Peyer's patch (tissue), 4 donors: ENCODE results near the gene BRINP2. TPM values are rescaled to one million over a fixed set of nuclear protein-coding genes. Genes with fewer than 3 reads are reported as not detected.

Experiments used
- DNase-seq, 3 donors: peaks; one replicate each; pipeline ENCODE4 v3.0.0-alpha.2; 2017 to 2019
- H3K27ac ChIP-seq, 4 donors: fragments of 200-600 bp; sonication (generic); one replicate each; pipeline ENCODE4 v1.5.1; 2016 to 2019
- H3K27me3 ChIP-seq, 2 donors: fragments of 200-600 bp; sonication (generic); one replicate each; pipeline ENCODE4 v1.5.1; 2019
- H3K36me3 ChIP-seq, 3 donors: fragments of 200-600 bp; sonication (generic); one replicate each; pipeline ENCODE4 v1.5.1; 2016 to 2019
- H3K4me1 ChIP-seq, 4 donors: fragments of 200-600 bp; sonication (generic); one replicate each; pipeline ENCODE4 v1.5.1; 2016 to 2019
- H3K4me3 ChIP-seq, 4 donors: fragments of 200-600 bp; sonication (generic); 1 replicate in 3 of 4; 2 replicates in 1 of 4; pipeline ENCODE4 v1.5.1; 2016 to 2019; ENCODE audit warnings: mild to moderate bottlenecking in 1 of 4
- H3K9me3 ChIP-seq, 4 donors: fragments of 200-600 bp; sonication (generic); one replicate each; pipeline ENCODE4 v1.5.1; 2016 to 2019; ENCODE audit warnings: mild to moderate bottlenecking in 1 of 4
- CTCF ChIP-seq, 6 experiments: fragments of 450-650 bp in 4 of 6; fragments of 200-600 bp in 2 of 6; sonication (generic) in 1 of 6; IDR thresholded peaks; one replicate each; pipeline ENCODE4 v1.5.1; 2017 to 2019; ENCODE audit warnings: antibody characterized with exemption in 6 of 6, mild to moderate bottlenecking in 3 of 6, moderate library complexity in 1 of 6
- POLR2A ChIP-seq, 2 donors: fragments of 450-650 bp; IDR thresholded peaks; one replicate each; pipeline ENCODE4 v1.5.1; 2017; ENCODE audit warnings: antibody characterized with exemption in 2 of 2, mild to moderate bottlenecking in 2 of 2, moderate library complexity in 2 of 2
- total RNA-seq, 4 donors: library from RNA; depleted of rRNA; stranded (reverse); fragments of >200 nt; gene quantifications; one replicate each; pipeline ENCODE4 v1.1.0, GENCODE V29; 2016

Gene BRINP2
- total RNA-seq, 4 donors from 2014 or later: not detected

DNA sequence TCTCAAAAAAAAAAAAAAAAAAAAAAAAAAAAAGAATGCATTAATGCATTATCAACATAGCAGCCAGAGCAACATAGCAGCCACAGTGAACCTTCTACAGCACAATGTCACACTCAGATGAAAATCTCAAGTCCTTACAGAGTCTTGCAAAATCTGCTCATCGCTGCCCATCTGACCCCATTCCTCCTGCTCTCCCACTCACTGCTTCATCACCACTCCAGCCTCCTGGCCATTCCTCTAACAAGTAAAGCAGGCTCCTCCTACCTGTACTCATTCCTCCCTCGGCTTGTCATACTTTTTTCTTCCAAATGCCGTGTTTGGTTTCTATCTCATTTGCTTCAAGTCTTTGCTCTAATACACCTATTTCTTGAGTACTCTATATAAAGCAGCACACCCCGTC lies 29.5 kb downstream of the BRINP2 start:
- no peaks in the 10 kb centered on the region for H3K27me3 ChIP-seq
- H3K27ac ChIP-seq: no peak overlapping the region
- TF ChIP-seq CTCF (IDR thresholded peaks at IDR 0.05) (no peak), POLR2A (IDR thresholded peaks at IDR 0.05) (no peak)
- H3K4me3 ChIP-seq: no peak overlapping the region
- no peaks in the 10 kb centered on the region for H3K9me3 ChIP-seq
- no peak for DNase-seq
- H3K36me3 ChIP-seq: no peaks in the 10 kb centered on the region
- H3K4me1 ChIP-seq: no peaks in the 10 kb centered on the region

DNA sequence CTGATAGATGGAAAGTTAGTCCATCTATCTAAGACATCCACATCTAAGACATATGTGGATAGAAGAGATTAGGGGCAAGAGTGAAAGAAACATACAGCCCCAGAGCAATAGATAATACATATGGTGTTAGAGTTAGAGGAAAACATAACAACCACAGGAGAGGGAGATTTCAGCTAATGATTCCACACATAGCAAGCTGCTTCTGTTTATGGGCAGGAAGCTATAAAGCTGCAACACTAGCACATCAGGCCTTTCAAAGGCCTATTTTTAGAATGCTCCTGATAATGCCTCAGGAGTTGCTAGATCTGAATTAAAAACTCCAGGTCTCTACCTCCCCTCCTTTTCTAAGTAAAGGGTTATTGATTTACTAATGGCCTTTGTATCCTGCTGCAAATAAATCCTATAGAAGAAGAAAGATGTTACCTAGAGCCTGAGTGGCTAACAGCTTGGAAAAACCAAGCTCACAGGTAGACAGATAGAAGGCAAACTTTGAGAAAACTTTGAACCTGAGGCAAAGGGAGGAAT lies 36.1 kb downstream of the BRINP2 start:
- H3K27ac ChIP-seq: no peak overlapping the region
- H3K4me1 ChIP-seq: peaks cover 0 to 5% (median 0%) of the 10 kb centered on the region in 4 donors
- TF ChIP-seq CTCF (IDR thresholded peaks at IDR 0.05) (no peak), POLR2A (IDR thresholded peaks at IDR 0.05) (no peak)
- H3K4me3 ChIP-seq: no peak overlapping the region
- no peaks in the 10 kb centered on the region for H3K27me3 ChIP-seq
- H3K36me3 ChIP-seq: no peaks in the 10 kb centered on the region
- no peak for DNase-seq
- H3K9me3 ChIP-seq: no peaks in the 10 kb centered on the region

DNA sequence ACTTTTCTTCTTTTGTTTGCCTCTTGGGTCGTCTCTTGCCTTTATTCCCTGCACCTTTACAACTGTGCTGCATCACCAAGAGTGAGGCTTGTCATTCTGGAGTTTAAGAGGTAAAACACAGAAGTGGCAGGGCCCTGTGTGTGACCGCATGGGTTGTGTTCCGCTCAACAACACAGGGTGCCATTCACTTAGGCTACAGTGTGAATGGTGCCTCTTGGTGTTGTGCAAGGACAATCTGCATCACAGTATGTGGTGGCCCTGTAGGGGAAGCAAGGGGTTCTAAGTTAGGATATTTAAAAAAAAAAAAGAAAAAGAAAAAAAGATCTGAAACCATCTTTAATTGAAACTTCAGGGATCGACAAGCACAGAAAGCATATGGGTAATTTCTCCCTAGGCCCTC lies 38.2 kb downstream of the BRINP2 start:
- no peak for TF ChIP-seq POLR2A (IDR thresholded peaks at IDR 0.05)
- TF ChIP-seq CTCF (IDR thresholded peaks at IDR 0.05): no peak
- Histone ChIP-seq H3K27ac (no peak overlapping the region), H3K27me3 (no peaks in the 10 kb centered on the region), H3K9me3 (no peaks in the 10 kb centered on the region), H3K4me3 (no peak overlapping the region), H3K36me3 (no peaks in the 10 kb centered on the region), H3K4me1 (peaks cover 0 to 5% (median 0%) of the 10 kb centered on the region in 4 donors)
- DNase-seq: no peak

DNA sequence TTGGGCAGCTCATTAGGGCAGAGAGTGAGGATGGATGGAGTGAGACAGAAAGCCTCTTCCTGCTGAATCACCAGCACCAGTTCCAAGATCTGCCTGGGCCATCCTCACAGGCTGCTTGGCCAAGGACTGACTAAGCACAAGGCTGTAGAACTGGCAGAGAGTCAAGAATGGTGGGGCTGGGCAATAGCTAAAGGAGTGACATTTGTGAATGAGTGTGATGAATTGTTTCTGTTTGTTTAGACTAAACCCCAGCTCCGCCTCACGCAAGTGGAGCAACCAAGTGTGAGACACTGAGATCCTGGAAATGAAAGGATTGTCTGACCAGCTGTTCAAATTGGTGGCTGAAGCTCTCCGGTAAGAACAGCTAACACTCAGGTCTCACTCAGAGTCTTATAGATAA lies 38.6 kb downstream of the BRINP2 start:
- H3K4me1 ChIP-seq: peaks cover 0 to 5% (median 0%) of the 10 kb centered on the region in 4 donors
- no peak overlapping the region for H3K4me3 ChIP-seq
- no peaks in the 10 kb centered on the region for H3K36me3 ChIP-seq
- H3K27ac ChIP-seq: no peak overlapping the region
- no peaks in the 10 kb centered on the region for H3K27me3 ChIP-seq
- TF ChIP-seq POLR2A (IDR thresholded peaks at IDR 0.05) (no peak), CTCF (IDR thresholded peaks at IDR 0.05) (no peak)
- peak; percentile 25 to 69 (median 51) for DNase-seq
- H3K9me3 ChIP-seq: no peaks in the 10 kb centered on the region

GRCh38 chr1:177210071-177210470 lies 39.3 kb downstream of the BRINP2 start:
- Histone ChIP-seq H3K4me1 (peaks cover 0 to 5% (median 0%) of the 10 kb centered on the region in 4 donors), H3K4me3 (no peak overlapping the region), H3K36me3 (no peaks in the 10 kb centered on the region), H3K9me3 (no peaks in the 10 kb centered on the region), H3K27me3 (no peaks in the 10 kb centered on the region), H3K27ac (no peak overlapping the region)
- no peak for TF ChIP-seq CTCF (IDR thresholded peaks at IDR 0.05)
- TF ChIP-seq POLR2A (IDR thresholded peaks at IDR 0.05): no peak
- DNase-seq: no peak

GRCh38 chr1:177211231-177211630 lies 40.5 kb downstream of the BRINP2 start:
- no peak for DNase-seq

More at GRCh38 chr1:177211231-177211630, 40.5 kb downstream of the BRINP2 start:
- no peaks in the 10 kb centered on the region for H3K36me3 ChIP-seq
- no peaks in the 10 kb centered on the region for H3K27me3 ChIP-seq
- H3K4me1 ChIP-seq: peaks cover 0 to 5% (median 0%) of the 10 kb centered on the region in 4 donors
- no peak overlapping the region for H3K27ac ChIP-seq
- no peaks in the 10 kb centered on the region for H3K9me3 ChIP-seq
- H3K4me3 ChIP-seq: no peak overlapping the region
- TF ChIP-seq POLR2A (IDR thresholded peaks at IDR 0.05) (no peak), CTCF (IDR thresholded peaks at IDR 0.05) (no peak)
